GM10847 (cell line): Measurements from ENCODE around the gene JMJD8.

Experiments used
- POLR2A ChIP-seq: IDR thresholded peaks from 2 replicates; pipeline ENCODE4 v1.6.1; 2011; ENCODE audit not compliant: insufficient read length; ENCODE audit errors: extremely low read depth

The JMJD8 gene

GRCh38 chr16:652454-653305 is 31.5 kb downstream of the JMJD8 start:
- TF ChIP-seq POLR2A: no peak

DNA sequence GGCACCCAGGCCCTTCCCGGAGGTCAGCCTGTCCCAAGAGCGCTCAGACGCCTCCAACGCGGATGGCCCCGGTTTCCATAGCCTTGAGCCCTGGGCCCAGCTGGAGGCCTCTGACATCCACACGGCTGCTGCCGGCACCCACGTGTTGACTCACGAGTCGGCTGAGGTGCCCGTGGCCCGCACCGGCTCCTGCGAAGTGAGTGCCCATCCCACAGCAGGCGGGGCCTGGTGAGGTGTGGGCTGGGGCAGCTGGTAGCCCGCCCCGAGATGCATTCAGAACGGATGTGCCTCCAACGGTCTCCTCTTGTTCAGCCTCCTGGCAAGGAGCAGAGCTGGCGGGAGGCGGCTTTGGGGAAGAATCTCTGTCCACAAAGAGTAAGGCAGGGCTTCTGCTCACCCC is 32.3 kb downstream of the JMJD8 start:
- TF ChIP-seq POLR2A: no peak

DNA sequence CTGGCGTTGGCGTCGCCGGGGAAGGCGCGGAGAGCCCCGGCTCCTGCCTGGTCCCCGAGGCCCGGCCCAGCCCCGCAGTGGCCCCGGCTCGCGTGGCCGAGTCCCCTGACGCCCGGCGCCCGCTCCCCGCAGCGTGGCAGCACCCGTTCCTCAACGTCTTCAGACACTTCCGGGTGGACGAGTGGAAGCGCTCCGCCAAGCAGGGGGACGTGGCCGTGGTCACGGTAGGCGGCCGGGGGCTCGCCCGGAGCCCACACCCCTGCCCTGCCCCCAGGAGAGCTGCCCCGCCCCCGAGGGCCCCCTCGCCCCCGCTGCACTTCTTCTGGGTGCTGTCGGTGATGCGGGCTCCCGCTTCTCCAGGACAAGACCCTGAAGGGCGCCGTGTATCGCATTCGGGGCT is 34.5 kb downstream of the JMJD8 start:
- TF ChIP-seq POLR2A: no peak

GRCh38 chr16:648781-649589 is 35.1 kb downstream of the JMJD8 start, which contains the start of gene WDR90:
Gene WDR90, plus strand, starts transcription at chr16:649365. Its CDS starts 52 bp downstream, at chr16:649417.
- TF ChIP-seq POLR2A: peak; percentile 15

DNA sequence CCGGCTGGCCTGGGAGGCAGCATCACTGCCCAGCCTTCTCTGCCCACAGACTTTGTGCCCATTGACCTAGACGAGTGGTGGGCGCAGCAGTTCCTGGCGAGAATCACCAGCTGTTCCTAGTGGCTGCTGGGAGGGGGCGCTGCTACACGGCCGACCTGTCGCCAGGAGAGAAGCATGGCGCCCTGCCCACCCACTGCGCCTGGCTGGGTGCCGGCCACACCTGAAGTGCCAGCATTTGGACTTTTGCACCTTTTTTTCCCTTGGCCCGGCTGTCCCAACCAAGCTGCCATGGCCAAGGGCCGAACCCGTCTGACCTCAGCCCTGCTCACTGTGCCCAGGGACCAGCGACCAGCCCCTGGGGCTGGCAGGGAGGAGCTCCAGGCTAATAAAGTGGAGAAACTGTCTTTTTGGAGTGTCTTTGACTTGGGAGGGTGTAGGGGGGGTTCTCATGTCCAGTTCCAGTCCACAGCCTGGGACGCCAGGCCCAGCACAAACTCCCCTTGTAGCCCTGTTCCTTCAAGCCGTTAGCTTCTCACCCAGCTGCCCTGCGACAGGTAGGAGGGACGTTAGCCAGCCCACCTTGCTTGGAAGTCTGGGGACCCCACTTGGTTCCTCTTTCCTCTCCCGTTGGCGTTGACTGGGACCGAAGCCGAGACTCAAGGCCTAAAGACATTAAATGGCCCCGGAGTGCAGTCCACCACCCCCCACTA is 35.9 kb downstream of the JMJD8 start:
- TF ChIP-seq POLR2A: no peak

DNA sequence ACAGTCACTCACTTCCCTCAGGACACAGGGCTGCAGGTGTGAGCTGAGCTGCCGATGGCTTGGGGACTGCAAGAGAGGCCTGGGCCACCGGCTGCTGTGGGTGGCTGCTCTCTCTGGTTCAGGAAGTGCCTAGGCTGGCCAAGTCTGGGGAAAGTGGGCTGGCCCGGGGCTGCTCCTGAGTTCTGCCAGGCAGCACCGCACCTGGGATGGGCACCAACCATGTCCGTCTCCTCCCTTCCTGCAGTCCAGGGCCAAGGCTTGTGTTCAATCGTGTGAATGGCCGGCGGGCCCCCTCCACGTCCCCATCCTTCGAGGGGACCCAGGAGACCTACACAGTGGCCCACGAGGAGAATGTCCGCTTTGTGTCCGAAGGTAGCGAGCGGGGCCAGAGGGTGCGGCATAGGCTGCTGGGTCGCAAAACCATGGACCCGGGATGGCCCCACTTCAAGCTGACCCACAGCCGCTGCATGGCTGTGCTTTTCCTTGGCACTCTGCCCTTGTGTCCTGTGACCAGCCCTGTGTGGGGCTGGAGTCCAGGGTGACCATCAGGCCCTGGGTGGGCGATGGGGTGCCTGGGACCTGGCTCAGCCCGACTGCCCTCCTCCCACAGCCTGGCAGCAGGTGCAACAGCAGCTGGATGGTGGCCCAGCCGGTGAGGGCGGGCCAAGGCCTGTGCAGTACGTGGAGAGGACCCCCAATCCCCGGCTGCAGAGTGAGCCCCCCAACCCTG is 36.8 kb downstream of the JMJD8 start:
- no peak for TF ChIP-seq POLR2A

DNA sequence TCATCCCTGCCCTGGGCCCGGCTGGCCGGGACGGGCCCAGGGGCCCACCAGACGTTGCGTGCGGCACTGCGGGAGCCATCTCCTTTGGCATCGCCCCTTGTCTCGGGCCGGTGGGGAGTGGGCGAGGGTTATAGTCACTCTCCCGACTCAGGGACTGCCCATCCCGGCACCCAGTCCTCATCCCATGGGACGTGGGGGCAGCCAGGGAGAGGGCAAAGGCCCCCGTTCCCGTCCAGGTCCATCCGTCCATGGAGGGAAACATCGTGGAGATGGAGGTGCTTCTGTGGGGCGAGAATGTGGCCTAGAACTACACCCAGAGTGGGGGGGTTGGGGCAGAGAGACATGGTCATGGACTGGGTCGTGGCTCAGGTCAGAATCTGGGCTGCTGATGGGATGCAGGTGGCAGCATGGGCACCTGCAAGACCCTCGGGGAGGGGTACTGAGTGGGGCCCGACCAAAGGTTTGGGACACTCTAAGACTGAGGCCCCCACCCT is 37.4 kb downstream of the JMJD8 start:
- TF ChIP-seq POLR2A: no peak

- no peak for TF ChIP-seq POLR2A
These were observed 38.1 kb downstream of the JMJD8 start for GRCh38 chr16:645852-646678.

GRCh38 chr16:644556-644955 is 39.6 kb downstream of the JMJD8 start:
- TF ChIP-seq POLR2A: no peak

DNA sequence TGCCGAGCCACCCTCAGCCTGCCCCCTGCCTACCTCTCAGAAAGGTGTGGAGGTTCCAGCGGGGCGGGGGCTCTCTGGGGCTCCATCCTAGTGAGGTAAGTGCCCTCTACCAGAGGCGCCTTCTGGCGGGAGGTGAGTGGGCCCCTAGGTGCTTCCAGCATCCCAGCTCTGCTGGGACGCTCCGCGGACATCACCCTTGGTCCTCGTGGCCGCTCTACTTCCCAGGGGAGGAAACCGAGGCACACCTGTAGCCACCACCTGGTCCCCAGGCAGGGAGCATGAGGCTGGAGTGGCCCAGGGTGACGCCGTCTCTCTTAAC is 41.1 kb downstream of the JMJD8 start:
- TF ChIP-seq POLR2A: no peak

- no peak for TF ChIP-seq POLR2A
These were observed 41.7 kb downstream of the JMJD8 start for GRCh38 chr16:642189-643049.

DNA sequence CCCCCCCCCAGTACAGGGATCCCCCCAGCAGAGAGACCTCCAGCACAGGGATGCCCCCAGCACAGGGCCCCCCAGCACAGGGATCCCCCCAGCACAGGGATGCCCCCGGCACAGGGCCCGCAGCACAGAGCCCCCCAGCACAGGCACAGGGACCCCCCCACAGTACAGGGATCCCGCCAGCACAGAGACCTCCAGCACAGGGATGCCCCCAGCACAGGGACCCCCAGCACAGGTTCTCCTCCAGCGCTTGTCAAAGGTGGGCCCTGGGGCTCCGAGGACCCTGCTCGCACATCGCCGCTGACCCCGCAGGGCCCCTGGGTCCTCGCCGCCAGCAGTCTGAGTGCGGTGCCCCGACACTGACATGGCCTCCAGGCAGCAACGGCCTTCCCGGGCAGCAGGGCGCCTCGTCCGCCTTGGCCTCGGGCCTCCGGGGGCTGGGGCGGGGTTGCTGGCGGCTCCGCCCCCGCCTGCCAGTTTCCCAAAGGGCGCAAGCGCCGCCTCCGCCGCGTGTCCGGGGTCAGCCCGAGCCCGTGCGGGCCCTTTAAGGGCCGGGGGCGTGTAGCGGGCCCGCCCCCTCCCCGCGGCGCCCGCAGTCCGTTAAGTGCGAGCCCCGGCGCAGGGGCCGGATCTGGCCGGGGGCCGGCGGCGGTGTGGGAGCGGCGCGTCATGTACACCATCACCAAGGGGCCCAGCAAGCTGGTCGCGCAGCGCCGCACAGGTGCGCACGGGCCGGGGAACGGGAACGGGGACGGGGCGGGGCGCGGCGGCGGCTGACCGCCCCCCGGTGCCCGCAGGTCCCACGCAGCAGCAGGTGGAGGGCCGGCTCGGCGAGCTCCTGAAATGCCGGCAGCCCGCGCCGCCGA is 42.6 kb downstream of the JMJD8 start, which contains the start of gene MCRIP2:
Gene MCRIP2 (plus strand): TSS at position 503 of the 863 bp plus-strand sequence. CDS start 164 bp downstream, at position 667.
- TF ChIP-seq POLR2A: peak; percentile 88
